Mucosa of descending colon (tissue), 3 donors: ENCODE measurements around the gene FBXL19. TPM values are rescaled to one million over a fixed set of nuclear protein-coding genes. Genes with fewer than 3 reads are reported as not detected.

Source experiments
- ATAC-seq: fragments of 200-7000 bp; cut with Tn5 transposase; one replicate; pipeline ENCODE4 v1.9.1; 2020; ENCODE audit warnings: mild to moderate bottlenecking, moderate library complexity
- DNase-seq, 3 donors: peaks; one replicate each; pipeline ENCODE4 v3.0.0-alpha.2; 2020
- H3K36me3 ChIP-seq: fragments of 200-600 bp; one replicate; pipeline ENCODE4 v1.8.0; 2021; ENCODE audit warnings: low read depth, mild to moderate bottlenecking
- H3K4me1 ChIP-seq: fragments of 200-600 bp; one replicate; pipeline ENCODE4 v1.8.0; 2021; ENCODE audit warnings: low read depth, mild to moderate bottlenecking
- H3K4me3 ChIP-seq: fragments of 200-600 bp; one replicate; pipeline ENCODE4 v1.8.0; 2021; ENCODE audit warnings: mild to moderate bottlenecking
- H3K9me3 ChIP-seq: fragments of 200-600 bp; one replicate; pipeline ENCODE4 v1.8.0; 2021; ENCODE audit warnings: mild to moderate bottlenecking
- CTCF ChIP-seq: fragments of 200-600 bp; IDR thresholded peaks from one replicate; pipeline ENCODE4 v1.8.0; 2022; ENCODE audit warnings: antibody characterized with exemption, mild to moderate bottlenecking
- intact Hi-C, 2 donors: fragments of 100-400 bp; cut with DNase I in 1 of 2; cut with micrococcal nuclease in 1 of 2; formaldehyde crosslinking; loops; one replicate each; pipeline versions ENCODE4 v1.11.0 to v1.11.1; 2022; cut with DNase I, micrococcal nuclease
- total RNA-seq, 3 donors: library from RNA; stranded (reverse); fragmentation: NEBNext Ultra II Directional in 2 of 3; extraction: Animal tissue kit (Norgen Biotek cat#: 25700) in 2 of 3; gene quantifications; one replicate each; pipeline versions ENCODE4 v1.2.1 to v1.2.4, GENCODE V29; 2021 to 2023
- donor health status: DM: no; HTN: no; CAD: no; lungs with moderate emphysema.
- donor health status: DM: no; HTN: no; CAD: no.
- donor health status: DM: no; HTN: yes; CAD: no.

The FBXL19 gene
- total RNA-seq, 3 donors from 2014 or later, result 17.6 to 30.3 (median 22.4) TPM

GRCh38 chr16:30912794-30913412 is 10.5 kb upstream of the FBXL19 start:
- ATAC-seq (no peak), DNase-seq (no peak)
- Histone ChIP-seq H3K4me1 (no peaks in the 10 kb centered on the region), H3K4me3 (no peak overlapping the region), H3K36me3 (no peaks in the 10 kb centered on the region), H3K9me3 (no peaks in the 10 kb centered on the region)
- TF ChIP-seq CTCF, result no peak
- intact Hi-C loops, result loop anchor here in 1 of 2 donors (5.0 kb wide), 1 partner anchor 76 kb away; no protein-coding TSS in a partner anchor

- no peak for DNase-seq
- ATAC-seq, result no peak
- intact Hi-C loops, result loop anchor here in 1 of 2 donors (5.0 kb wide), 1 partner anchor 78 kb away; no protein-coding TSS in a partner anchor
- H3K9me3 ChIP-seq, result no peaks in the 10 kb centered on the region
- H3K36me3 ChIP-seq, result no peaks in the 10 kb centered on the region
- TF ChIP-seq CTCF, result no peak
- no peak overlapping the region for H3K4me3 ChIP-seq
- H3K4me1 ChIP-seq, result no peaks in the 10 kb centered on the region
Measured at GRCh38 chr16:30914830-30915229, 8.5 kb upstream of the FBXL19 start.

GRCh38 chr16:30918614-30919013 is 4.8 kb upstream of the FBXL19 start:
- Histone ChIP-seq H3K9me3 (no peaks in the 10 kb centered on the region), H3K36me3 (peaks cover 4% of the 10 kb centered on the region), H3K4me3 (no peak overlapping the region), H3K4me1 (peaks cover 4% of the 10 kb centered on the region)
- ATAC-seq (no peak), DNase-seq (no peak)
- no peak for TF ChIP-seq CTCF
- intact Hi-C loops, result no loop called here

- intact Hi-C loops, result loop anchor here in 1 of 2 donors (5.0 kb wide), 1 partner anchor 79 kb away; no protein-coding TSS in a partner anchor
- H3K4me1 ChIP-seq, result peaks cover 7% of the 10 kb centered on the region
- ATAC-seq, result no peak
- peaks cover 4% of the 10 kb centered on the region for H3K36me3 ChIP-seq
- no peaks in the 10 kb centered on the region for H3K9me3 ChIP-seq
- TF ChIP-seq CTCF, result no peak
- DNase-seq, result no peak
- H3K4me3 ChIP-seq, result no peak overlapping the region
Measured at GRCh38 chr16:30920891-30921290, 2.5 kb upstream of the FBXL19 start.

- H3K4me3 ChIP-seq, result no peak overlapping the region
- TF ChIP-seq CTCF, result no peak
- intact Hi-C loops, result loop anchor here in 1 of 2 donors (5.0 kb wide), 1 partner anchor 79 kb away; no protein-coding TSS in a partner anchor
- peaks cover 7% of the 10 kb centered on the region for H3K4me1 ChIP-seq
- H3K36me3 ChIP-seq, result peaks cover 4% of the 10 kb centered on the region
- DNase-seq (no peak), ATAC-seq (no peak)
- no peaks in the 10 kb centered on the region for H3K9me3 ChIP-seq
Measured at GRCh38 chr16:30921459-30921747, 2.0 kb upstream of the FBXL19 start.
